ENCODE results near the gene SP2. TPM values are rescaled to one million over a fixed set of nuclear protein-coding genes. Genes with fewer than 3 reads are reported as not detected.

The SP2 gene
- total and polyA plus RNA-seq, 2 of the 13 experiments (the other 11 are each of a cell fraction or from before 2014, with no cell fraction given), result 1.4 to 4.8 TPM

GRCh38 chr17:47850692-47851573 is 45.1 kb upstream of the SP2 start, which contains the start of gene SP6 (continued):
- TF ChIP-seq ZNF615 (CRISPR knock-in tag; IDR thresholded peaks at IDR 0.05; ENCODE audit: borderline replicate concordance) (no peak), DBP (CRISPR knock-in tag; IDR thresholded peaks at IDR 0.05; ENCODE audit: not compliant biosample characterization) (peak; percentile 41), ZNF713 (CRISPR knock-in tag; IDR thresholded peaks at IDR 0.05) (no peak), ZBTB10 (CRISPR knock-in tag; IDR thresholded peaks at IDR 0.05; ENCODE audit: borderline replicate concordance) (0 out of 2 replicates have a peak, but pooled peaks have one; percentile 23), HNRNPUL1 (IDR thresholded peaks at IDR 0.05; ENCODE audit: low read depth, low read length) (no peak), ZNF549 (CRISPR knock-in tag; IDR thresholded peaks at IDR 0.05) (no peak), ARHGAP35 (CRISPR knock-in tag; IDR thresholded peaks at IDR 0.05; ENCODE audit: borderline replicate concordance) (no peak; the same call in 1 of the 2 replicates), IRF9 (CRISPR knock-in tag; IDR thresholded peaks at IDR 0.05; ENCODE audit: borderline replicate concordance) (peak; percentile 69; the same call in 1 of the 2 replicates), GMEB1 (CRISPR knock-in tag; IDR thresholded peaks at IDR 0.05; ENCODE audit: borderline replicate concordance) (peak; percentile 34; the same call in 1 of the 2 replicates), ELF4 (CRISPR knock-in tag; IDR thresholded peaks at IDR 0.05; ENCODE audit: borderline replicate concordance) (no peak), ZNF660 (CRISPR knock-in tag; IDR thresholded peaks at IDR 0.05; ENCODE audit: borderline replicate concordance, low read depth) (no peak), SALL1 (CRISPR knock-in tag; IDR thresholded peaks at IDR 0.05) (peak; percentile 41; the same call in 1 of the 2 replicates), FOXK1 (CRISPR knock-in tag; IDR thresholded peaks at IDR 0.05; ENCODE audit: borderline replicate concordance, low read depth) (no peak), CBFB (CRISPR knock-in tag; IDR thresholded peaks at IDR 0.05) (no peak; the same call in 1 of the 2 replicates), ISX (CRISPR knock-in tag; conservative IDR thresholded peaks at IDR 0.05) (no peak), ZNF616 (CRISPR knock-in tag; IDR thresholded peaks at IDR 0.05; ENCODE audit: low read depth) (no peak), SKI (IDR thresholded peaks at IDR 0.05; ENCODE audit: partially characterized antibody) (peak; percentile 81), ATAD3A (CRISPR knock-in tag; IDR thresholded peaks at IDR 0.05) (no peak), LRRFIP1 (CRISPR knock-in tag; conservative IDR thresholded peaks at IDR 0.05) (no peak)

Measured in HepG2 (cell line).